OCI-LY3 (cell line): ENCODE measurements around the gene KCTD5.

Experiments
- H2AFZ ChIP-seq: fragments of 200-600, 300-600 bp; shearing (Covaris generic); 2 replicates; pipeline ENCODE4 v1.6.0; 2014; ENCODE audit warnings: antibody characterized with exemption, low read depth, low read length
- H3K27ac ChIP-seq: fragments of 200-600, 300-600 bp; sonication (generic); 2 replicates; pipeline ENCODE4 v1.5.1; 2014; ENCODE audit warnings: mild to moderate bottlenecking, low read length, moderate library complexity, mixed read lengths
- H3K27me3 ChIP-seq: fragments of 200-600, 300-600 bp; sonication (generic); 2 replicates; pipeline ENCODE4 v1.6.1; 2014; ENCODE audit warnings: low read depth, low read length, mixed read lengths
- H3K36me3 ChIP-seq: fragments of 200-600, 300-600 bp; sonication (generic); replicated peaks from 2 replicates; pipeline ENCODE3; 2014; ENCODE audit warnings: low read depth, low read length, mixed read lengths
- H3K4me1 ChIP-seq: fragments of 300-600, 200-600 bp; sonication (generic); 2 replicates; pipeline ENCODE4 v1.6.1; 2014; ENCODE audit warnings: low read length, mixed read lengths
- H3K4me2 ChIP-seq: fragments of 200-600, 300-600 bp; sonication (generic); 2 replicates; pipeline ENCODE4 v1.6.1; 2014; ENCODE audit warnings: low read length, mixed read lengths
- H3K4me3 ChIP-seq: fragments of 300-600, 200-600 bp; sonication (generic); 2 replicates; pipeline ENCODE4 v1.5.1; 2014; ENCODE audit warnings: antibody characterized with exemption, mild to moderate bottlenecking, low read length, moderate library complexity
- H3K79me2 ChIP-seq: fragments of 300-600, 200-600 bp; shearing (Covaris generic); 2 replicates; pipeline ENCODE4 v1.6.1; 2014; ENCODE audit warnings: mild to moderate bottlenecking, low read length, mixed read lengths
- H3K9ac ChIP-seq: fragments of 300-600, 200-600 bp; shearing (Covaris generic); 2 replicates; pipeline ENCODE4 v1.6.0; 2014; ENCODE audit warnings: mild to moderate bottlenecking, low read length, moderate library complexity
- H3K9me3 ChIP-seq: fragments of 200-600, 300-600 bp; shearing (Covaris generic); 2 replicates; pipeline ENCODE4 v1.6.1; 2014; ENCODE audit warnings: low read length, mixed read lengths; ENCODE audit not compliant: insufficient read depth
- H4K20me1 ChIP-seq: fragments of 200-600, 300-600 bp; sonication (generic); 2 replicates; pipeline ENCODE4 v1.6.1; 2016; ENCODE audit warnings: low read length, mixed read lengths; ENCODE audit not compliant: insufficient read depth
- EZH2phosphoT487 ChIP-seq: fragments of 200-600 bp; shearing (Covaris generic); IDR thresholded peaks from 2 replicates; pipeline ENCODE4 v1.6.1; 2018; ENCODE audit warnings: antibody characterized with exemption, mixed run types, low read depth
- TF ChIP-seq, protein P1 (sequence below): fragments of 200-600, 300-600 bp; sonication (generic); IDR thresholded peaks from 2 replicates; pipeline ENCODE4 v1.5.1; 2014; ENCODE audit warnings: antibody characterized with exemption, low read length, low read depth

KCTD5 gene

GRCh38 chr16:2744711-2745110 lies 62.4 kb downstream of the KCTD5 start:
- TF ChIP-seq, protein P1, sequence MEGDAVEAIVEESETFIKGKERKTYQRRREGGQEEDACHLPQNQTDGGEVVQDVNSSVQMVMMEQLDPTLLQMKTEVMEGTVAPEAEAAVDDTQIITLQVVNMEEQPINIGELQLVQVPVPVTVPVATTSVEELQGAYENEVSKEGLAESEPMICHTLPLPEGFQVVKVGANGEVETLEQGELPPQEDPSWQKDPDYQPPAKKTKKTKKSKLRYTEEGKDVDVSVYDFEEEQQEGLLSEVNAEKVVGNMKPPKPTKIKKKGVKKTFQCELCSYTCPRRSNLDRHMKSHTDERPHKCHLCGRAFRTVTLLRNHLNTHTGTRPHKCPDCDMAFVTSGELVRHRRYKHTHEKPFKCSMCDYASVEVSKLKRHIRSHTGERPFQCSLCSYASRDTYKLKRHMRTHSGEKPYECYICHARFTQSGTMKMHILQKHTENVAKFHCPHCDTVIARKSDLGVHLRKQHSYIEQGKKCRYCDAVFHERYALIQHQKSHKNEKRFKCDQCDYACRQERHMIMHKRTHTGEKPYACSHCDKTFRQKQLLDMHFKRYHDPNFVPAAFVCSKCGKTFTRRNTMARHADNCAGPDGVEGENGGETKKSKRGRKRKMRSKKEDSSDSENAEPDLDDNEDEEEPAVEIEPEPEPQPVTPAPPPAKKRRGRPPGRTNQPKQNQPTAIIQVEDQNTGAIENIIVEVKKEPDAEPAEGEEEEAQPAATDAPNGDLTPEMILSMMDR = no peak
- no peak for TF ChIP-seq EZH2phosphoT487
- Histone ChIP-seq H2AFZ (no peak overlapping the region), H3K4me2 (no peak overlapping the region), H3K9ac (no peak overlapping the region), H3K36me3 (peaks cover 4% of the 10 kb centered on the region), H3K4me1 (no peaks in the 10 kb centered on the region), H3K79me2 (no peaks in the 10 kb centered on the region; the same call in 1 of the 2 replicates), H3K27me3 (no peaks in the 10 kb centered on the region), H4K20me1 (no peaks in the 10 kb centered on the region), H3K27ac (no peak overlapping the region), H3K4me3 (no peak overlapping the region), H3K9me3 (no peaks in the 10 kb centered on the region)

- Histone ChIP-seq H3K79me2 (peaks cover 6% of the 10 kb centered on the region), H3K4me3 (no peak overlapping the region), H3K9me3 (no peaks in the 10 kb centered on the region), H3K36me3 (peaks cover 8% of the 10 kb centered on the region), H3K27me3 (no peaks in the 10 kb centered on the region), H3K4me2 (no peak overlapping the region), H3K9ac (no peak overlapping the region), H4K20me1 (no peaks in the 10 kb centered on the region), H2AFZ (no peak overlapping the region), H3K27ac (no peak overlapping the region), H3K4me1 (no peaks in the 10 kb centered on the region)
- no peak for TF ChIP-seq EZH2phosphoT487
- TF ChIP-seq, protein P1 = no peak
Measured at GRCh38 chr16:2745116-2745890, 63.0 kb downstream of the KCTD5 start.

- Histone ChIP-seq H3K4me3 (no peak overlapping the region), H2AFZ (no peak overlapping the region), H3K9ac (no peak overlapping the region), H3K9me3 (no peaks in the 10 kb centered on the region), H3K27me3 (no peaks in the 10 kb centered on the region), H3K4me1 (peaks cover 5% of the 10 kb centered on the region), H3K36me3 (peaks cover 10% of the 10 kb centered on the region), H3K79me2 (peaks cover 12% of the 10 kb centered on the region), H3K27ac (no peak overlapping the region), H3K4me2 (no peak overlapping the region), H4K20me1 (no peaks in the 10 kb centered on the region)
- TF ChIP-seq EZH2phosphoT487 = no peak
- TF ChIP-seq, protein P1 = no peak
Measured at GRCh38 chr16:2745961-2746360, 63.6 kb downstream of the KCTD5 start.

DNA sequence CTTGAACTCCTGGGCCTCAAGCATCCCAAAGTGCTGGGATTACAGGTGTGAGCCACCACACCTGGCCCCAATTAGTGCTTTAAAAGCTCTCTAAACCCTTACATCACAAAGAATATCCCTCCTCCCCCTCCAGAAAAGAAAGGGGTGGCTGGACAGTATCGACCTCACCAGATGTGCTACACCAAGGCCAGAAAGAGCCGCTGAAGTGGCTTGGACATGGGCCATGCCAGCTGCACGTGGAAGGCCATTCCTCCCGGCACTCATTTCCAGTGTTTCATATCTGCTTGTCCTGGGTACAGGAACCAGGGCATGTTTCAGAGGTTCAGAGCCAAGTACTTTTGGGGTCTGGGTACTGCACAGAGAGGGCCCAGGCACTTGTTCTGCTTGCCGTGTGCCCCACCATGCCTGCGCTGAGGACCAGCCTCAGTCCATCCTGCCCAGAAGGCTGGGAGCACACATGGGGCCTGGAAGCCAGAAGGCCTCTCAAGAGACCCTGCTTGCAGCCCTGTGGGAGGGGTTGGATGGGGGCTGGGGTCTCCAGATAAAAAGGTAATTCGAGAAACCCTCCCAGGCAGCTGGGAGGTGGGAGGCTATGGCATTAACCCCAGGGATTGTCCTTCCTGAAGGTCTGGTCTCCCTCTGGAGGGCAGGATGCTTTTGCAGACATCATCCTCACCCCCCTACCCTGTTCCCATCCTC lies 66.6 kb downstream of the KCTD5 start:
- no peak overlapping the region for H3K9ac ChIP-seq
- no peaks in the 10 kb centered on the region for H3K27me3 ChIP-seq
- TF ChIP-seq EZH2phosphoT487 = no peak
- TF ChIP-seq, protein P1 = no peak

More for the DNA sequence above, 66.6 kb downstream of the KCTD5 start:
- no peaks in the 10 kb centered on the region for H3K9me3 ChIP-seq
- peaks cover 9% of the 10 kb centered on the region for H3K4me1 ChIP-seq
- H3K4me3 ChIP-seq = no peak overlapping the region
- H3K4me2 ChIP-seq = no peak overlapping the region
- no peak overlapping the region for H3K27ac ChIP-seq
- peaks cover 9% of the 10 kb centered on the region for H4K20me1 ChIP-seq
- no peak overlapping the region for H2AFZ ChIP-seq
- H3K36me3 ChIP-seq = peaks cover 19% of the 10 kb centered on the region
- peaks cover 34% of the 10 kb centered on the region for H3K79me2 ChIP-seq
